ENCODE results near the gene ZNF69. TPM values are rescaled to one million over a fixed set of nuclear protein-coding genes. Genes with fewer than 3 reads are reported as not detected.
"Not testable (repeated sequence)": the region's sequence is repeated elsewhere in the genome, so short reads cannot be mapped to it uniquely, and the experiment has no call there.

Gene ZNF69
- total RNA-seq = 10 to 100 TPM; 24.6 to 28.8 TPM
- 15.9 TPM for polyA plus RNA-seq (2013, experiment 1 of 2)
- 15.6 TPM for polyA plus RNA-seq (2013, experiment 2 of 2)
- long read RNA-seq, experiment 1, partial matches to known transcripts = 0 of 3 reads
- long read RNA-seq, experiment 1, other reads (novel, unspliced or antisense) = 3 of 3 reads
- long read RNA-seq, experiment 2, partial matches to known transcripts = 0 of 3 reads
- long read RNA-seq, experiment 2, other reads (novel, unspliced or antisense) = 2 of 3 reads
- long read RNA-seq, experiment 3, transcript ZNF69-203 (4 exons, 569 nt) = minor isoform, 40 of 121 reads
- long read RNA-seq, experiment 3, transcript ZNF69-202 (4 exons, 2,010 nt) = major isoform, 65 of 121 reads
- long read RNA-seq, experiment 3, partial matches to known transcripts = 0 of 121 reads
- long read RNA-seq, experiment 3, other reads (novel, unspliced or antisense) = 16 of 121 reads
- long read RNA-seq, experiment 4, partial matches to known transcripts = 0 of 8 reads
- long read RNA-seq, experiment 4, other reads (novel, unspliced or antisense) = 6 of 8 reads

- H3K4me3 Mint-ChIP-seq = peak within 1 kb of the TSS; percentile 88
- 2% methylated on average over 29 to 56 of the region's 56 CpGs for WGBS, 2 experiments (ENCODE audit: insufficient coverage in 1 of 2, insufficient read length in 1 of 2)
- H3K9me3 ChIP-seq (ENCODE audit: control insufficient read depth, low read length) = peaks cover 38% of the 10 kb centered on the region
- H3K27me3 ChIP-seq (ENCODE audit: control insufficient read depth, insufficient read depth, low read length, poor library complexity, severe bottlenecking) = no peaks in the 10 kb centered on the region
- peak; percentile 60 for TF ChIP-seq CTCF (conservative IDR thresholded peaks at IDR 0.05)
- peak within 1 kb of the TSS; percentile 99 for H3K27ac Mint-ChIP-seq
- peaks cover 11% of the 10 kb centered on the region for H3K4me1 Mint-ChIP-seq
- H3K4me1 ChIP-seq (ENCODE audit: control insufficient read depth, insufficient read depth, low read length) = no peaks in the 10 kb centered on the region
- H3K36me3 ChIP-seq (ENCODE audit: control insufficient read depth, insufficient read depth, low read length) = peaks cover 30% of the 10 kb centered on the region
- H3K36me3 Mint-ChIP-seq (ENCODE audit: low read depth) = peaks cover 43% of the 10 kb centered on the region
- peak within 1 kb of the TSS; percentile 99 for H3K9ac ChIP-seq (ENCODE audit: extremely low read depth, low read length, poor library complexity, severe bottlenecking)
- peak within 1 kb of the TSS; percentile 94 for H3K4me3 ChIP-seq (ENCODE audit: low read length)
- H3K9me3 Mint-ChIP-seq = peaks cover 62% of the 10 kb centered on the region
- peaks cover 24% of the 10 kb centered on the region for H3K27me3 Mint-ChIP-seq (ENCODE audit: insufficient read depth)
- DNase-seq = peak; percentile 99
- H3K27ac ChIP-seq (ENCODE audit: low read depth, low read length) = peak within 1 kb of the TSS; percentile 98
These were observed at the start of gene ZNF69 for GRCh38 chr19:11887611-11888531. ZNF69 (plus strand) TSS chr19:11887782; CDS start chr19:11887924, 142 bp downstream.

GRCh38 chr19:11843722-11844121 is 43.9 kb upstream of the ZNF69 start:
- Mint-ChIP-seq H3K36me3 (ENCODE audit: low read depth) (peaks cover 3% of the 10 kb centered on the region), H3K4me1 (peaks cover 6% of the 10 kb centered on the region), H3K27ac (no peak overlapping the region), H3K4me3 (no peak overlapping the region), H3K9me3 (peaks cover 81% of the 10 kb centered on the region), H3K27me3 (ENCODE audit: insufficient read depth) (peaks cover 38% of the 10 kb centered on the region)
- no peak for TF ChIP-seq CTCF (conservative IDR thresholded peaks at IDR 0.05)
- 82 to 90% methylated on average over 2 of the region's 2 CpGs for WGBS, 2 experiments (ENCODE audit: insufficient coverage in 1 of 2, insufficient read length in 1 of 2)
- H3K27ac ChIP-seq (ENCODE audit: low read depth, low read length) = no peak overlapping the region
- H3K27me3 ChIP-seq (ENCODE audit: control insufficient read depth, insufficient read depth, low read length, poor library complexity, severe bottlenecking) = no peaks in the 10 kb centered on the region
- no peaks in the 10 kb centered on the region for H3K9me3 ChIP-seq (ENCODE audit: control insufficient read depth, low read length)
- H3K36me3 ChIP-seq (ENCODE audit: control insufficient read depth, insufficient read depth, low read length) = no peaks in the 10 kb centered on the region
- no peak overlapping the region for H3K4me3 ChIP-seq (ENCODE audit: low read length)
- DNase-seq = no peak
- no peak overlapping the region for H3K9ac ChIP-seq (ENCODE audit: extremely low read depth, low read length, poor library complexity, severe bottlenecking)
- H3K4me1 ChIP-seq (ENCODE audit: control insufficient read depth, insufficient read depth, low read length) = no peaks in the 10 kb centered on the region

GRCh38 chr19:11847615-11848014 is 40.0 kb upstream of the ZNF69 start:
- H3K9me3 Mint-ChIP-seq = peaks cover 74% of the 10 kb centered on the region
- not testable (repeated sequence) for H3K4me3 Mint-ChIP-seq

More at GRCh38 chr19:11847615-11848014, 40.0 kb upstream of the ZNF69 start:
- H3K27ac Mint-ChIP-seq; H3K36me3 ChIP-seq (ENCODE audit: control insufficient read depth, insufficient read depth, low read length); H3K9me3 ChIP-seq (ENCODE audit: control insufficient read depth, low read length); H3K27me3 ChIP-seq (ENCODE audit: control insufficient read depth, insufficient read depth, low read length, poor library complexity, severe bottlenecking); H3K4me1 Mint-ChIP-seq; H3K27ac ChIP-seq (ENCODE audit: low read depth, low read length); H3K9ac ChIP-seq (ENCODE audit: extremely low read depth, low read length, poor library complexity, severe bottlenecking); H3K4me3 ChIP-seq (ENCODE audit: low read length); H3K4me1 ChIP-seq (ENCODE audit: control insufficient read depth, insufficient read depth, low read length); H3K36me3 Mint-ChIP-seq (ENCODE audit: low read depth): not testable (repeated sequence)
- DNase-seq = peak; percentile 67
- H3K27me3 Mint-ChIP-seq (ENCODE audit: insufficient read depth) = peaks cover 48% of the 10 kb centered on the region
- WGBS, 2 experiments (ENCODE audit: insufficient coverage in 1 of 2, insufficient read length in 1 of 2) = 36 to 54% methylated on average over 3 to 6 of the region's 6 CpGs
- TF ChIP-seq CTCF (conservative IDR thresholded peaks at IDR 0.05) = peak; percentile 55

Measured in endodermal cell (in vitro differentiated cells).